ENCODE data around the gene YAP1. TPM values are rescaled to one million over a fixed set of nuclear protein-coding genes. Genes with fewer than 3 reads are reported as not detected.

The YAP1 gene
- total RNA-seq, 1 donor: not detected

DNA sequence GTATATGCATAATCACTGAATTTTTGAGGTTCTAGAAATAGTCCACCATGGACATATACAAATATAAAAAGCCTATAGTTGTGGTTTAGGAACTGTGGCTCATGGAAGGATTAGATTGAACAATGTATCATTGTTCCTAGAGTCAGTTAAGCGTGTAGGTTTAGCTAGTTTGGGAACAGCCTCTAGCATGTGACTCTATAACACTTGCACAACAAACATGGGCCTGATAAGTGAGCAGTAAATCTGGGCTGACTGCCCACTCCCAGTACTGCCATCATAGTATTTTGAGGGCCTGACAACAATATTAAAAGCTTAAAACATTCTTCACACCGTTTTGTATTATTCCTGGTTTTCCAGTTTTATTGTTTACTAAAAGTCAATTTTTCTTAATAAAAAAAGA is 47.0 kb downstream of the YAP1 start:
- DNase-seq (ENCODE audit: low read depth in 2 of 3, low spot score in 2 of 3): no peak

DNA sequence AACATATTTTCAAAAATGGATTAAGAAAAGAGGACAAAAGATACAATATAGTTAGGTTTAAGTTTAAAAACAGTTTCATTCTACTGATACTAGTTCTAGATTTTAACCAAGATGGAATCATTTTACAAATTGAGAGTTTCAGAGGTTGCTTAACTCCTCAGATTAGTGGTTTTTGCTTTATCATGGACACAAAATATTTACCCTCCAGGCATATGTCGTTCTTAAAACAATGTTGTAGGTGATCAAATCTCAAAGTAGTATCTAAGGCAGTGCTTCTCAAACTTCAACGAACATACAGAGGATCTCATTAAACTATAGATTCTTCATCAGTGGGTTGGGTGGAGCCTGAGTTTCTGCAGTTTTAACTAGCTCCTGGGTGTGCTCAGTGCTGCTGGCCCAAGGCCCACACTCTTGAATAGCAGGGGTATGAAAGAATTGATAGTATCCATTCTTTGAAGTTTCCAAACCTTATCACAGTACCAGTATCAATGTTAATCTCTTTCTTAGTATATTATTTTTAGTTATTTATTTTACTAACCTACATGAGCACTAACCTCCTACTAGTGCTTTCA is 48.0 kb downstream of the YAP1 start:
- DNase-seq (ENCODE audit: low read depth in 2 of 3, low spot score in 2 of 3): no peak

DNA sequence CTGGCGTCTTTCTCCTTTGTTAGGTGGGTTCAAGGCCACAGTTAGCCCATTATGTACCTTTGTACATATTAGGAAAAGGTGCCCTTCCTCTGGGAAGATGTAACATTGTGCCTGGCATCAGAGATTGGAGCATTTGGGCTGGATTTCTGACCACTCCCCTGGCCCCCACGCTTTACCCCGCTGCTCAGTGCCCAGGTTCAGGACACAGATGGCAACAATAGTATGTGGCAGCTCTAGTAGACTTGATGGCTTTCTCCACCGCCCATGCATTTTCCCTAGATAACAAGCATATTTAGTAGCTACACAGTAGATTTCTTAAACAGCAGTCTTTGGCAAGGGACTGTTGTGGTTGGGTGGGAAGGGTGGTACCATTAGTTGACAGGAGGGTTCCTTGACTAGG is 53.1 kb downstream of the YAP1 start:
- no peak for DNase-seq (ENCODE audit: low read depth in 2 of 3, low spot score in 2 of 3)

DNA sequence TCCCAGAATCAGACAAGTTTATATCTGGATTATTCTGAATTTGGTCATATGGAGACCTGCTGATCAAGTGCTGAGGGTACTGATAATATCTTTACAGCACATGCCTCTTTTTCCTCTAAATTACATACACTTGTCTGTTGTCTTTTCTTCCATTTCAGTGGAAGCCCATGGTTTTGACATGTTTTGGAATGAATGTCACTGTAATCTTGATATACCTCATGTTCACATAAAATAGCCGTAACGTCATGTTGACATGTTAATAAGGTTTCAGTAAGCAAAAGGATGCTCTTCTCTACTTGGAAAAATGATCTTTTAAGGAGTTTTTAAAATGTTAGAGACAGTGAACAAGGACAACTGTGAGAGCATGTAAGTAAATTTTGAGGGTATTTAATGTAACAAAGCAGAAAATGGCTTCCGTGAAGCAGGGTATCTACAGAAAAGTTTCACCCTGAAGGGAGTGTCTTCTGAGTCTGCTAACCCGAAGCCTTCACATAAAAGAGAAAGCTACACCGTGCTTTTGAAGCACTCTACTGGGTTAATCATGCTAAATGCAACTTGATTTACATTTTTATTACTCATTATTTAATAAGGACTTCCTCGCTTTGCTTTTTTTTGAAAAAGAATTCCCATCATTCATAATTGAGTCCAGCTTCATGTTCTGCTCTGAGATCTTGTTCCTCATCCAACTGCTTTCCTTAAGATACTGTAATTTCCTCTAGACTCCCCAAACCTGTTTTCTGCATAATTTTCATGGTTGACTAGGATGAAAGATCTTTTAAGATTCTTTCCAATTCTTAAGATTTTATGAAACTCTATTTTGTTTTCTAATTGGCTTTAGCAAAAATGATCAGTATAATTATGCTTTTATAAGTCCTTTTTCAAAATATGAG is 56.2 kb downstream of the YAP1 start:
- no peak for DNase-seq (ENCODE audit: low read depth in 2 of 3, low spot score in 2 of 3)

DNA sequence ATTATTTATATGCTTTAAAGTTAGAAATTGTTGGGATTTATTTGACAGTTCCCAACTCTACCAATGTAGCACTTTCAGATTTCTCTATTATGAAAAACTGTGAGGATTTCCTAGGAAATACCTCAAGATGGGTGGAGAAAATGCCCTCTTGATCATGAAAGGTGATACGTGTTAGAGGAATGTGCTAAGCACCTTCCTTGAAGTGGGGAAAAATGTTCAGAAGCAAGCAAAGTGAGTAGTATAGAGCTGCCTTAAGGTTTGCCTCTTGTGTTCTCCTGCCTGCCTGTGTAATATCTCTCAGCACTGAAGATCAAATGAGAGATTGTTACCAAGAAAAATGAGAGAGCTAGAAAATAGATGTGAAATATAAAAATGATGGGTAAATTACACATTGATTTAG is 58.2 kb downstream of the YAP1 start:
- no peak for DNase-seq (ENCODE audit: low read depth in 2 of 3, low spot score in 2 of 3)

DNA sequence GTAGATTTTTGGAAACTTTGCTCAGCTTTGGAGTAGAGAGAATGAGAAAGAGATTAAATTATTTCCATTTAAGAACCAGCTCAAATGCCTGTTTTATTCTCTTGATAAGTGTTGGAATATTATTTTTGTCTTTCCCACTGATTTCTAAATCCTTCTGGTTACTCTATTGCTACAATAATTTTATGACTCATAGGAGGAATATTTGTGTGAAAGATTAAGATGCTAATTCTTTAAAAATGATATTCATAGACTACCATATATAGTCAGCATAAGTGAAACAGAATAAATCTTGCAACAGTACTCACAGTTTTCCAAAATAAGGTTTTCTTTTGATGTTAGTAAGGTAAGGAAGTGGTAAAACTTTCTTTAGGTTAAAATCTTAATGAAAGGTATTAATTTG is 60.9 kb downstream of the YAP1 start:
- no peak for DNase-seq (ENCODE audit: low read depth in 2 of 3, low spot score in 2 of 3)

DNA sequence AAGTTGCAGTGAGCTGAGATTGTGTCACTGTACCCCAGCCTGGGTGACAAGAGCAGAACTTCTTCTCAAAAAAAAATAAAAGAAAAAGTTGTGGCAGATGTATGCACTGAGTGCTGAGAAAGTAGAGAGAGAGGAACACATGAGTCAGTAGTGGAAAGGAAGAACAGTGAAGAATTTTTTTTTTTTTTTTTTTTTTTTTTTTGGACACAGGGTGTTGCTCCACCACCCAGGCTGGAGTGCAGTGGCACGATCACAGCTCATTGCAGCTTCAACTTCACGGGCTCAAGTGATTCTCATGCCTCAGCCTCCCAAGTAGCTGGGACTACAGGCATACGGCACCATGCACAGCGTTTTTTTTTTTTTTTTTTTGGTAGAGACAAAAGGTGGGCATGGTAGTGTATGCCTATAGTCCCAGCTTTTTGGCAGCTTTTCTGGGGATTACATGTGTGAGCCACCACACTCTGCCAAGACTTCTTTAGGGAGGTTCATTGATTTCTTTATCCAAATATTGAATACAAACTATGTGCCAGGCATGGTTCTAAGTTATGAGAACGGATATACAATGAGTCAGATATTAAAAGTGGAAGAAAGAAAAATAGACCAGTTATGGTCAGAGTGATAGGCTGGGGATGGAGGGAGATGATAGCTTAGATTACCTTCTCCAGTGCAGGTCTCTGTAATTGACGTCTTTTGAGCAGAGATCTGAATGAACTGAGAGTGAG is 62.0 kb downstream of the YAP1 start:
- DNase-seq (ENCODE audit: low read depth in 2 of 3, low spot score in 2 of 3): no peak

DNA sequence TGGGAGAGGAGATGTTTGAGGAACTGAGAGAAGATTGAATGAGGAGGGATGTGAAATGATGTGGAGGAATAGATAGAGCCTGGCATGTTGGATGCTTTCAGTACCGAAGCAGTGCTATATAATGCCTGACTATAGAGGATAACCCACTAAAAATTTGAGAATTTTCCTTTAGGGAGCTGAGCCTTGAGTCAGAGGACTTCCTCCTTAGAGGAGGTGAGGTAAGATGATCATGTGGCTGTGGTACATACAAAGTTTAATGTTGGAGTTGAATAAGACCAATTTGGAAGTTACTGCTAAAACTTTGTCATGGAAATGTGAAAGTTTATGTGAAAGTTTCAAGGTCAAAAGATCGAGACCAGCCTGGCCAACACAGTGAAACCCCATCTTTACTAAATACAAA is 66.9 kb downstream of the YAP1 start:
- no peak for DNase-seq (ENCODE audit: low read depth in 2 of 3, low spot score in 2 of 3)

DNA sequence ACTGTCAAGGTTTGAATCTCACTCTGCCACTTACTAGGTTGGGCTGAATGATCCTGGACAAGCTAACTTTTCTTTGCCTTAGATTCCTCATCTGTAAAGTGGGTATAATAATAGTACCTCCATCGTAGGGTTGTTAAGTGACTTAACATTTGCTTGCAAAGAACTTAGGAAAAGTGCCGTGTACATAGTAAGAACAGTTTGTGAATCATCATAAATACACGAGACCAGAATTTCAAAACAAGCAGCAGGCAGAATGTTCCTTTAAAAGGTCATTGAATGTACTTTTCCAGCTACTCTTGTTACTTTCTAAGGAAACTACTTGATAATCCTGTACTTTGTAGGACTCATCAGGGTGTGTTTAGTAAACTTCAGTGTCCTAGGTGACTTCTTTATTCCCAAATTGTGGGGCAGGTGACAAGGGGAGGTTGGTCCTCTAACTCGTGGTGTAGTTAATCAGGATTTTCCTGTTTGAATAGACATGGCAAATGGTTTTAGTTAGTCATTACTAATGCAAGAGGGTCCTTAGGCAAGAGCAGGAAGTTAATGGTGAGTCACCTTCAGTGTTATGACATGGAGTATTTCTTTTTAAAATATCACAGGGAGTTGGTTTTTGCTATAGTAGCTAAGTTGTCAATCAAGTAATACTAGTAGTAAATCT is 67.9 kb downstream of the YAP1 start:
- peak in 2 of 3 donors; percentile 3 to 15 for DNase-seq (ENCODE audit: low read depth in 2 of 3, low spot score in 2 of 3)

DNA sequence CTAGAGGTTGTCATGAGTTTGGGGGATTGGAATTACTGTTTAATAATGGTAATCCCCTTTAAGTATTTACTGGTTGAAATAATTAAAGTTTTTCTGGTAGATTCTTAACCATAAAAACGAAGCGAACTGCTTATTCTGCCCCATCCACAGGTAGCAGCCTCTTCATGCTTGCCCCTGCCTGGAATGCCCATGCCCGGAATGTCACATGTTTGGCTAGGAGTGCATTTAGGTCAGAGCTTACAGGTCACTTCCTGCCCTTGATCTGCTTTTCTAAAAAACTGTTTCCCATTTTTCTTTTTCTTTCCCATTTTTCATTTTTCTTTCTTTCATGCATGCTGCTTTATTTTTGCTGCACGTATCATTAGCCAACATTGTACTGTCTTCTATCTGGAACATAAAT is 69.1 kb downstream of the YAP1 start:
- no peak for DNase-seq (ENCODE audit: low read depth in 2 of 3, low spot score in 2 of 3)

DNA sequence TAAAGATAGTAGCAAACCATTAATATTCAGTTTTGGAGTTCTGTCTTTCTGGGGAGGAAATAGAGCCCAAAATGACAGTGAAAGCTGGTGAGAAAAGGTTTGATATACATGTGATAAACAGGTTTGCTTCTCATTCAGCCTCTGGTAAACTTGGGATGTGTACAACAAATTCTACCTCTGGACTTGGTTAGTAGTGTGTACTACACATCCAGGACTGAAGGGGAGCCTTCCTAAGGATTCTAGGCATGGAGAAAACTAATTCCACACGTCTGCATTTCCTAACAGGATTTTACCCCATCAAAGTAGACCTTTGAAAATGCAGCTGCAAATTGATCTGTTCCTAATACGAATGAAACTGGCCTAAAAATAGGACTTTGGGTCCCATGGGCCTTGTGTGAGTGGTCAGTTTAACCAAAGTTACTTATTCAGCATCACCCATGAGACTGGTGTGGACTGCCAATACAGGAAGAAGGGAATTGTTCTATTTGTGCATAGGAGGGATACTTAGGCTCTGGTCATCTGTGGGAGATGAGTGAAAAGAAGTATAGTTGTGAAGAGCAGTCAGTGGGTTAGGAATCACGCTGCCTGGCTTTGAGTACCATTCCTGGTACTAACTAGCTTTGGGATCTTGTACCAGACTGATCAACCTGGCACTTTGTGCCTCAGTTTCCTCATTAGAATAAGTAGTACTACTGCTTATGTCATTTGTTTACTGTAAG is 74.2 kb downstream of the YAP1 start:
- DNase-seq (ENCODE audit: low read depth in 2 of 3, low spot score in 2 of 3): no peak

DNA sequence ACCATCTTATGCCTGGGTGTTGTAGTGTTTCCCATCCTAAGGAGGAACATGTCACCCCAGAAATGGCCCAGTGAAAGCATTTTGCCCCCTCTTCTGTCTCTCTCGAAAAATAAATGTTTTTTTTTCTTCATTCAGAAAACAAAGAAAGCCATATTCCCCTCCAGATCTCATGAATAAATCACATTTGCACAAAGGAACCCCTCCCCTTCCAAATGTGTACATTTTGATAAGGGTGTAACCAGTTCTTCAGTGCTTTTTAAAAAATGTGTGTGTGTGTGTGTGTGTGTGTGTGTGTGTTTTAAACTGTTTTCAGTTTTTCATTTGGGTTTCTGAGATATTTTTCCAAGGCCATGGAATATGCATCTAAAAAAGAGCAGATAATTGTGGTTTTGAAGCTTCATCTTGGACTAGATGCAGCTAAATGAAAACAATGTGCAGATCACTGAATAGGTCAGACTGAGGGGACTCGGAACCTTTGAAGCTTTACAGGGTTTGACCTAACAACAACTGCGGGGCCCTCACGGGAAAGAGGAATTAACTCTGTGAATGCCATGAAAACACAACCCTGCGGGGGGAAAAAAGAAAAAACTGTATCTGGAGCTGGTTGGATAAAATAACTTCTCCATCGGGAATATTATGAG is 76.4 kb downstream of the YAP1 start:
- no peak for DNase-seq (ENCODE audit: low read depth in 2 of 3, low spot score in 2 of 3)

DNA sequence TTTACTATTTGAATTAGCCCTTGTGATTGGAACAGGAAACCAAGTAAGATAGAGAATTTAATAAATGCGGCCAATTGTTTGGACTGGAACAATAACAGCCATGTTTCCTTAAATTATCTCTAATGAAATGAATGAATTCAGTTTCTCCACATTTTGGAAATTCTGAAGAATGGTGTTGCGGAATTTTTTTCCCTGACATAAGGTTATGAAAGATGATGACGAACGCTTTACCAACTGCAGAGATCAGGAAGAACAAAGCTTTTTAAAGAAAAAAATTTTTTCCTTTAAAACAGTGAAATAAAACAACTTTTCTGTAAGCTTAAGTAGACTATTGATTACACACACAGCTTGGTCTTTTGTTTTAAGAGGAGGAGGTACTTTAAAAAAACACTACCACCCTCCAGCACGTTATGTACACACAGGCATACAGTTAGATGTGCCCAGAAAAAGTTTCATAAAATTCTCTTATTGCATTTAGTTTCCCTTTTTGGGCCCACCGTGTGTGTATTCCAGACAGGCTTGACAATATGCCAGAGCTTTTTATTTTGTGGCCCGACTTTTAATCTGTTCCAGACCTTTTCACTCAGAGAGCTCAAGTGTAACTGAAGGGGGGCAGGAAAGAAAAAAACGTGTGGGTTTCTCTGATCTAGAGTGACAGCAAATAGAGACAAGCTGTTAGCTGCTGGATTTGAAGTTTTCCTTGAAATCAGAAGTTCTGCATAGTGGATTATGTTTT is 77.3 kb downstream of the YAP1 start:
- no peak for DNase-seq (ENCODE audit: low read depth in 2 of 3, low spot score in 2 of 3)

DNA sequence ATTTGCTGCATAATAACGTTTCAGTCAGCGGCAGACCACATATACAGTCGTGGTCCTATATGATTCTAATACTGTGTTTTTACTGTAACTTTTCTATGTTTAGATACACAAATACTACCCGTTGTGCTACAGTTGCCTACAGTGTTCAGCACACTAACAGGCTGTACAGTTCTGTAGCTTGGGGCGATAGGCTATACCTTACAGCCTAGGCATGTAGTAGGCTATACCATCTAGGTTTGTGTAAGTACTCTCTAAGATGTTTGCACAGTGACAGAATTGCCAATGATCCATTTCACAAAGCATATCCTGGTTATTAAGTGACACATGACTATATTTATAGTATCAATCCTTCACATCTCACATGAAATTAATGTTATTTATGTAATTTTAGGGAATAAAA is 78.2 kb downstream of the YAP1 start:
- DNase-seq (ENCODE audit: low read depth in 2 of 3, low spot score in 2 of 3): no peak

DNA sequence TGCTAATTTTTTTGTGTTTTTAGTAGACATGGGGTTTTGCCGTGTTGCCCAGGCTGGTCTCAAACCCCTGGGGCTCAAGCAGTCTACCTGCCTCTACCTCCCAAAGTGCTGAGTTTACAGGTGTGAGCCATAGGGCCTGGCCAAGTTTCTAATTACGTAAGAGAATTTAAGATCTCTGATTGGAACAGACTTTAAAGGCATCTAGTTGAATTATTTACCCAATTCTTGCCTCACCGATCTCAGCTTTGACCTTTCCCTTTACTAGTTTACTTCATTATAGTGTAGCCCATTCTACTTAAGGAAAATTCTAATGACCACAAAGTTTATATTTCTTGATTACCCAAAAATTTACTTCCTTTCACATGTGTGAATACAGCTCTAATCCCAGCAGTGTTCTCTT is 81.6 kb downstream of the YAP1 start:
- DNase-seq (ENCODE audit: low read depth in 2 of 3, low spot score in 2 of 3): no peak

DNA sequence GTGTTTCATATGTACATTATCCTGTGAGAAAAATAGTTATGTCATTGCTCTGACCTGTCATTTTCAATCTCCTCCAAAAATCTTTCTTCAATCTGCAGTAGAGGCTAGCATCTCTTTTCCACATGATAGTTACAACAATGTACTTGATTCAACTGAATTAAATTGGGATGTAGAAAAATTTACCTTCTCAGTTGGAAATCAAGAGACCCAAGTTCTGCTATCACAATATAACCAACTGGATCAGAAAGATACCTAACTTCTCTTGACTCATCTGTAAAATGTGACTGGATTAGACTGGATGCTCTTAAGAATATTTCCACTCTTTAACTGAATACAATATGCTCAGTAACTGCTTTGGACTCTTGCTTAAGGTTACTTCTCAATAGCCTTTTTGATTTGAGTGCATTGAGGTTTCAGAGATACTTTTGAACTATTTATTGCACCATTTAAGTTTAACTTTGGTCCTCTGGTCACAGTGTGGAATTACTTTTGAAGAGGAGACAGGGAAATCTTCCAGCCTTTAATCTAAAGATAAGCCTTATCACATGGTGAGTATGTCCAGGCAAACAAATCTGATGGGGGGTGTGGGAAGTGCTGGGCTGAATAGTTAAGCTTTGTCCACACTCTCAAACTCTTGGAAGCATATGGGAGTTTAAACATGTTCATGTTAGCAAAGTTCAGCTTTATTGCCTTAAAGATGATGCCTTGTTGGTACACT is 82.3 kb downstream of the YAP1 start:
- DNase-seq (ENCODE audit: low read depth in 2 of 3, low spot score in 2 of 3): no peak

DNA sequence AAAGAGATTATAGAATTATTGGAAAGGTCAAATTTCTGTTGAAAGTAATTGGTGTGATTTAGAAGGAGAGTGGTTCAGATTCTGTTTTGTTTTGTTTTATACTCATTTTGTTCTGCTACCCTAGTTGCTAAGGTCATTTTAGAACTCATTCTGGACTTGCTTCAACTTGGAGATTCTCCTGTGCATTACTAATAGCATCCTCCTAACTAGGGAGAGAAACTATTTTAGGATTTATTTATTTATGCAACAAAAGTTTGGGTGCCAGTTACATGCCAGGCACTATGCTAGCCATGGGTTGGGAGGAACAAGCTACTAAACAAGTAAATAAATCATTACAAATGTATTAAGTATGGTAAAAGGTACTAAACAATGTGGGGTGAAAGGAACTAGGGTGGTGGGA is 84.0 kb downstream of the YAP1 start:
- no peak for DNase-seq (ENCODE audit: low read depth in 2 of 3, low spot score in 2 of 3)

DNA sequence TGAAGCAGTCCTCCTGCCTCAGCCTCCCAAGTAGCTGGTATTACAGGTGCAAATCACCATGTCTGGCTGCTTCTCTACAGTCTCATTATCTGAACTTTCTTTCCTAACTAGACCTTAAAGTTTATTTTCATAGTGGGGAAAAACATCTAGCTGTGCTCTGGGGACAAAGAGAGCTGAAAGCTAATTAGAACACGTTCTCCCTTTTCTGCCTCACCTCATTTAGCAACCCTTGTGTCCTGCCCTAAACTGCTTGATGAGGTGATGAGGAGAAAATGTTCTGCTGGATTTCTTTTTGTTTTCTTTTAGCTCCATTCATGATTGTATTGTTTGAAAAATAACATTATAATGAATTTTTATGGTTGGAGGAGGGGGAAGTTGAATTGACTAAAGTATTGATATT is 84.7 kb downstream of the YAP1 start:
- DNase-seq (ENCODE audit: low read depth in 2 of 3, low spot score in 2 of 3): no peak

DNA sequence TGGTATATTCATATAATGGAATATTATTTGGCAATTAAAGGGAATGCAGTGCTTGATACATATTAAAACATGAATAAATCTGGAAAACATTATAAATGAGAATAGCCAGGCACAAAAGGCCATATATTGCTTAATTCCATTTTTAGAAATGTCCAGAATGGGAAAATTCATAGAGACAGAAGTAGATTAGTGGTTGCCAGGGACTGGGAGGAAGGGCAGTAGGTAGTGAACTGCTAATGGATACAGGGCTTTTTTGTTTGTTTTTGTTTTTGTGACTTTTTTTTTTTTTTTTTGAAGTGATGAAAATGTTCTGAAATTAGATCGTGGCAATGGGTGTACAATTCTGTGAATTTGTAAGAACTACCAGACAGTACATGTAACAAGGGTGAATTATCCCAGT is 86.1 kb downstream of the YAP1 start:
- DNase-seq (ENCODE audit: low read depth in 2 of 3, low spot score in 2 of 3): no peak

All from hematopoietic multipotent progenitor cell (in vitro differentiated cells).